Body of pancreas (tissue), 4 donors: ENCODE data around the gene OIT3.

Source experiments
- POLR2A ChIP-seq, 3 donors: fragments of 450-650 bp; IDR thresholded peaks; one replicate each; pipeline ENCODE4 v1.6.1; 2016; ENCODE audit warnings: antibody characterized with exemption in 3 of 3, mild to moderate bottlenecking in 2 of 3
- TF ChIP-seq, protein P1 (sequence below), 7 experiments: fragments of 450-650 bp in 4 of 7; fragments of 200-600 bp in 3 of 7; sonication (generic) in 3 of 7; IDR thresholded peaks; one replicate each; pipeline ENCODE4 v1.5.1; 2016 to 2019; ENCODE audit warnings: antibody characterized with exemption in 7 of 7

DNA sequence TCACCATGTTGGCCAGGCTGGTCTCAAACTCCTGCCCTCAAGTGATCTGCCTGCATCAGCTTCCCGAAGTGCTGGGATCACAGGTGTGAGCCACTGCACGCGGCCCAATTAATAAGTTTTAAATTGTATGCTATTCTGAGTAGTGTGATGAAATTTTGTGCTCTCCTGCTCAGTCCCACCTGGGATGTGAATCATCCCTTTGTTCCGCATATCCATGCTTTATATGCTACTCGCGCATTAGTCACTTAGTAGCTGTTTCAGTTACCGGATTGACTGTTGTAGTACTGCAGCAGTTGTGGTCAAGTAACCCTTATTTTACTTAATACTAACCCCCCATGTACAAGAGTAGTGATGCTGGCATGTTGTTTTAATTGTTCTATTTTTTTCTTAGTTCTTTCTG, 47.3 kb upstream of the OIT3 start:
- TF ChIP-seq, protein P1, sequence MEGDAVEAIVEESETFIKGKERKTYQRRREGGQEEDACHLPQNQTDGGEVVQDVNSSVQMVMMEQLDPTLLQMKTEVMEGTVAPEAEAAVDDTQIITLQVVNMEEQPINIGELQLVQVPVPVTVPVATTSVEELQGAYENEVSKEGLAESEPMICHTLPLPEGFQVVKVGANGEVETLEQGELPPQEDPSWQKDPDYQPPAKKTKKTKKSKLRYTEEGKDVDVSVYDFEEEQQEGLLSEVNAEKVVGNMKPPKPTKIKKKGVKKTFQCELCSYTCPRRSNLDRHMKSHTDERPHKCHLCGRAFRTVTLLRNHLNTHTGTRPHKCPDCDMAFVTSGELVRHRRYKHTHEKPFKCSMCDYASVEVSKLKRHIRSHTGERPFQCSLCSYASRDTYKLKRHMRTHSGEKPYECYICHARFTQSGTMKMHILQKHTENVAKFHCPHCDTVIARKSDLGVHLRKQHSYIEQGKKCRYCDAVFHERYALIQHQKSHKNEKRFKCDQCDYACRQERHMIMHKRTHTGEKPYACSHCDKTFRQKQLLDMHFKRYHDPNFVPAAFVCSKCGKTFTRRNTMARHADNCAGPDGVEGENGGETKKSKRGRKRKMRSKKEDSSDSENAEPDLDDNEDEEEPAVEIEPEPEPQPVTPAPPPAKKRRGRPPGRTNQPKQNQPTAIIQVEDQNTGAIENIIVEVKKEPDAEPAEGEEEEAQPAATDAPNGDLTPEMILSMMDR (IDR thresholded peaks at IDR 0.05), result no peak
- no peak for TF ChIP-seq POLR2A (IDR thresholded peaks at IDR 0.05)
